NCI-H526 treated with DMSO at 0.1 percent for 48 hours (cell line): Measurements from ENCODE around the gene TNIP3.
A peak's percentile ranks its signal among the peaks of the same experiment; 100 is the strongest.
"Not testable (repeated sequence)": the region's sequence is repeated elsewhere in the genome, so short reads cannot be mapped to it uniquely, and the experiment has no call there.

Experiments
- DNase-seq: peaks from one replicate; lab custom pipeline; 2025; lab: John Stamatoyannopoulos, UW

The TNIP3 gene

GRCh38 chr4:121164291-121164690 is at the start of gene TNIP3:
TNIP3 (minus strand) TSS chr4:121164321; CDS start chr4:121164125, 196 bp downstream.
- DNase-seq: no peak

GRCh38 chr4:121212806-121213205 is 48.7 kb upstream of the TNIP3 start:
- DNase-seq: no peak

GRCh38 chr4:121209171-121209570 is 45.0 kb upstream of the TNIP3 start:
- DNase-seq: no peak

GRCh38 chr4:121208244-121209007 is 44.3 kb upstream of the TNIP3 start:
- no peak for DNase-seq

GRCh38 chr4:121205777-121206176 is 41.7 kb upstream of the TNIP3 start:
- DNase-seq: not testable (repeated sequence)

- DNase-seq: no peak
These were observed 36.8 kb upstream of the TNIP3 start for GRCh38 chr4:121200795-121201472.

- DNase-seq: no peak
These were observed 35.8 kb upstream of the TNIP3 start for GRCh38 chr4:121199742-121200561.

- no peak for DNase-seq
These were observed 34.1 kb upstream of the TNIP3 start for GRCh38 chr4:121198251-121198650.

- DNase-seq: no peak
These were observed 31.5 kb upstream of the TNIP3 start for GRCh38 chr4:121195649-121196048.

- DNase-seq: peak; percentile 16
These were observed 28.4 kb upstream of the TNIP3 start for GRCh38 chr4:121192480-121192879.

GRCh38 chr4:121192013-121192412 is 27.9 kb upstream of the TNIP3 start:
- no peak for DNase-seq

GRCh38 chr4:121191361-121191760 is 27.2 kb upstream of the TNIP3 start:
- no peak for DNase-seq

GRCh38 chr4:121190389-121190788 is 26.3 kb upstream of the TNIP3 start:
- no peak for DNase-seq

- DNase-seq: no peak
These were observed 25.4 kb upstream of the TNIP3 start for GRCh38 chr4:121189326-121190215.

GRCh38 chr4:121187206-121187605 is 23.1 kb upstream of the TNIP3 start:
- no peak for DNase-seq

GRCh38 chr4:121185960-121186359 is 21.8 kb upstream of the TNIP3 start:
- DNase-seq: no peak

GRCh38 chr4:121183989-121184388 is 19.9 kb upstream of the TNIP3 start:
- no peak for DNase-seq

- DNase-seq: no peak
These were observed 19.2 kb upstream of the TNIP3 start for GRCh38 chr4:121183361-121183760.

GRCh38 chr4:121182296-121182695 is 18.2 kb upstream of the TNIP3 start:
- DNase-seq: no peak

- no peak for DNase-seq
These were observed 17.4 kb upstream of the TNIP3 start for GRCh38 chr4:121181493-121181892.

GRCh38 chr4:121180558-121180957 is 16.4 kb upstream of the TNIP3 start:
- no peak for DNase-seq
